DOHH2 (cell line): Measurements from ENCODE around the gene GCSAM.

Experiments used
- H3F3A ChIP-seq: fragments of 200-600 bp; sonication (generic), shearing (Covaris generic); 2 replicates; pipeline ENCODE4 v1.6.0; 2016; ENCODE audit warnings: antibody characterized with exemption, mild to moderate bottlenecking; ENCODE audit not compliant: control insufficient read depth, insufficient read depth
- H3K27ac ChIP-seq: fragments of 200-600 bp; sonication (generic); 2 replicates; pipeline ENCODE4 v1.5.1; 2014; ENCODE audit warnings: low read depth, mild to moderate bottlenecking, low read length, moderate library complexity
- H3K27me3 ChIP-seq: fragments of 200-600 bp; sonication (generic); 2 replicates; pipeline ENCODE4 v1.6.1; 2014; ENCODE audit warnings: mild to moderate bottlenecking, low read length, mixed read lengths; ENCODE audit not compliant: control insufficient read depth
- H3K36me3 ChIP-seq: fragments of 200-600 bp; sonication (generic); 2 replicates; pipeline ENCODE4 v1.6.1; 2014; ENCODE audit warnings: mild to moderate bottlenecking, low read length, moderate library complexity, mixed read lengths; ENCODE audit not compliant: control insufficient read depth
- H3K4me1 ChIP-seq: fragments of 200-600 bp; sonication (generic); 2 replicates; pipeline ENCODE4 v1.6.1; 2014; ENCODE audit warnings: mild to moderate bottlenecking, low read length, mixed read lengths; ENCODE audit not compliant: control insufficient read depth
- H3K4me2 ChIP-seq: fragments of 200-600 bp; sonication (generic); 2 replicates; pipeline ENCODE4 v1.6.0; 2014; ENCODE audit warnings: mild to moderate bottlenecking, low read length, moderate library complexity
- H3K4me3 ChIP-seq: fragments of 200-600 bp; sonication (generic); 2 replicates; pipeline ENCODE4 v1.5.1; 2014; ENCODE audit warnings: mild to moderate bottlenecking, low read length, mixed read lengths
- H3K79me2 ChIP-seq: fragments of 200-600 bp; sonication (generic); 2 replicates; pipeline ENCODE4 v1.6.1; 2014; ENCODE audit warnings: mild to moderate bottlenecking, low read length, mixed read lengths; ENCODE audit not compliant: control insufficient read depth
- H3K9me2 ChIP-seq: fragments of 200-600 bp; sonication (generic); replicated peaks from 2 replicates; pipeline ENCODE4 v1.6.1; 2014; ENCODE audit warnings: mild to moderate bottlenecking, low read length, mixed read lengths; ENCODE audit not compliant: control insufficient read depth
- H3K9me3 ChIP-seq: fragments of 200-600 bp; sonication (generic); 2 replicates; pipeline ENCODE4 v1.6.1; 2014; ENCODE audit warnings: antibody characterized with exemption, low read length, mixed read lengths; ENCODE audit not compliant: control insufficient read depth, insufficient read depth
- H4K20me1 ChIP-seq: fragments of 200-600 bp; sonication (generic); 2 replicates; pipeline ENCODE4 v1.6.0; 2014; ENCODE audit warnings: low read depth, mild to moderate bottlenecking, antibody characterized with exemption, low read length, moderate library complexity; ENCODE audit not compliant: control insufficient read depth, insufficient read depth
- EZH2phosphoT487 ChIP-seq: fragments of 200-600 bp; sonication (generic); IDR thresholded peaks from 2 replicates; pipeline ENCODE4 v1.6.1; 2017; ENCODE audit warnings: borderline replicate concordance, mild to moderate bottlenecking, antibody characterized with exemption, low read length, moderate library complexity, mixed read lengths
- TF ChIP-seq, protein P1 (sequence below): fragments of 200-600 bp; sonication (generic); IDR thresholded peaks from one replicate; pipeline ENCODE4 v1.5.1; 2014; ENCODE audit warnings: antibody characterized with exemption, mild to moderate bottlenecking, low read depth, low read length; ENCODE audit not compliant: poor library complexity, severe bottlenecking

GCSAM gene, protein sequence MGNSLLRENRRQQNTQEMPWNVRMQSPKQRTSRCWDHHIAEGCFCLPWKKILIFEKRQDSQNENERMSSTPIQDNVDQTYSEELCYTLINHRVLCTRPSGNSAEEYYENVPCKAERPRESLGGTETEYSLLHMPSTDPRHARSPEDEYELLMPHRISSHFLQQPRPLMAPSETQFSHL

DNA sequence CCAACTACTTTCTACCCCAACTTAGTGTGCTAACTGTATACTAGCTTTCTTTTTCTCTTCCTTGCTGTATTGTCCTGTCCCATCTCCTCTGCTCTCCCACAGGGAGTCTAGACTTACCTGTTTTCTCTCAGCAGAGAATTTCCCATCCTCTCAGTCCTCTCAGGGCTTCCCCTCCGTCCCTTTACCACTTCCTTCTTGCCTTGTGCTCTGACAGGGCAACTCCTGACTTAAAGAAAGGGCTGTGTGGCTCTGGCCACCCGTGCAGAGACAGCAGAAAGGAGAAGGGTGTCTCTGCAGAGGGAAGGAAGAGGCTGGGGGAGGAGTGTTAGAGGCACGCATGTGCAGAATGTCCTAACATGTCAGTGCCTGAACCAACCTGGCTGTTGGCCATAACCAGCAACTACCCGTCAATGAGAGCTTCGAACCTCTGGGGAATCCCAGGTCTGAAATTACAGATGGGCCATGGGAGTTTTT is at the start of gene GCSAM:
GCSAM (minus strand) TSS at position 274 of the 474 bp plus-strand sequence; CDS start at position 146, 128 bp downstream.
- Histone ChIP-seq H3K4me1 (peaks cover 76% of the 10 kb centered on the region), H3K9me2 (no peaks in the 10 kb centered on the region), H3K4me3 (peak within 1 kb of the TSS; percentile 93), H3K79me2 (peaks cover 75% of the 10 kb centered on the region), H3K4me2 (peak within 1 kb of the TSS; percentile 97), H3F3A (peaks cover 79% of the 10 kb centered on the region), H3K27me3 (no peaks in the 10 kb centered on the region), H3K9me3 (no peaks in the 10 kb centered on the region), H3K27ac (peak within 1 kb of the TSS; percentile 99), H3K36me3 (peaks cover 49% of the 10 kb centered on the region), H4K20me1 (no peaks in the 10 kb centered on the region)
- TF ChIP-seq, protein P1, sequence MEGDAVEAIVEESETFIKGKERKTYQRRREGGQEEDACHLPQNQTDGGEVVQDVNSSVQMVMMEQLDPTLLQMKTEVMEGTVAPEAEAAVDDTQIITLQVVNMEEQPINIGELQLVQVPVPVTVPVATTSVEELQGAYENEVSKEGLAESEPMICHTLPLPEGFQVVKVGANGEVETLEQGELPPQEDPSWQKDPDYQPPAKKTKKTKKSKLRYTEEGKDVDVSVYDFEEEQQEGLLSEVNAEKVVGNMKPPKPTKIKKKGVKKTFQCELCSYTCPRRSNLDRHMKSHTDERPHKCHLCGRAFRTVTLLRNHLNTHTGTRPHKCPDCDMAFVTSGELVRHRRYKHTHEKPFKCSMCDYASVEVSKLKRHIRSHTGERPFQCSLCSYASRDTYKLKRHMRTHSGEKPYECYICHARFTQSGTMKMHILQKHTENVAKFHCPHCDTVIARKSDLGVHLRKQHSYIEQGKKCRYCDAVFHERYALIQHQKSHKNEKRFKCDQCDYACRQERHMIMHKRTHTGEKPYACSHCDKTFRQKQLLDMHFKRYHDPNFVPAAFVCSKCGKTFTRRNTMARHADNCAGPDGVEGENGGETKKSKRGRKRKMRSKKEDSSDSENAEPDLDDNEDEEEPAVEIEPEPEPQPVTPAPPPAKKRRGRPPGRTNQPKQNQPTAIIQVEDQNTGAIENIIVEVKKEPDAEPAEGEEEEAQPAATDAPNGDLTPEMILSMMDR = no peak
- no peak for TF ChIP-seq EZH2phosphoT487

DNA sequence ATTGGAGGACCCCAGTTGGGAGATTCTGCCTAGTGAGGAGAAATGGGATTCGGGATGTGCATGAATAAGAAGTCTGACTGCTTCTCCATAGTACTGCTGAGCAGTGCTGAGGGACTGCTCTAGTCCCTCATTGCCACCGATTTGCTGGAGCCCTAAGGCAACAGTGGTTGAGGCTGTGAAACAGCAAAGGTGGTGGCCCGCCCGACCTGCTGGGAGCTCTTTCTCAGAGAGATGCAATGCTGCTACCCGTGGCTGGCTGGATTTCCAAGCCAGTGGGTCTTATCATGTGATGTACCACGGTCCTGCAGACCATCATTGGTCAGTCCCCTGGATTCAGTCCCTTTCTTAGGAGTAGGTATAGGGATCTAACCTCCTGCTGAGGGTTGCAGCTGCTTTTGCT is 42.6 kb upstream of the GCSAM start:
- Histone ChIP-seq H3F3A (no peaks in the 10 kb centered on the region), H3K79me2 (no peaks in the 10 kb centered on the region), H3K4me1 (peaks cover 4% of the 10 kb centered on the region), H3K36me3 (no peaks in the 10 kb centered on the region), H3K9me3 (no peaks in the 10 kb centered on the region), H3K9me2 (no peaks in the 10 kb centered on the region), H3K27ac (no peak overlapping the region), H3K4me3 (no peak overlapping the region), H3K27me3 (no peaks in the 10 kb centered on the region), H4K20me1 (no peaks in the 10 kb centered on the region), H3K4me2 (no peak overlapping the region)
- TF ChIP-seq, protein P1 = no peak
- TF ChIP-seq EZH2phosphoT487 = no peak

DNA sequence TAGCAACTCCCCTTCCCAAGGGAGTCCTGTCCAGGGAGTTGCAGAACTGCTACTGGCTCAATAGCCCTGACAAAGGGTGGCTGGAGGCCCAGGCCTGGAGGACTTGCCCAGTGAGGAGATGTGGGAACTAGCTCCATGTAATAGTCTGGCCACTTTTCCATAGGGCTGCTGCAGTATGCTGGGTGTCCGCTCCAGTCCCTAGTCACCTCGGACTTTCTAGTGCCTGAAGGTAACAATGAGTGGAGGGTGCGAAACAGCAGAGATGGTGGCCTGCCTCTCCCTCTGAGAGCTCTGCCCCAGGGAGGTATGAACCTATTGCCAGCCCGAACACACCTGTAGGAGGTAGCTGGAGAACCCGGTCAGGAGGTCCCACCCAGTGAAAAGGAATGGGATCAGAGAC is 42.0 kb upstream of the GCSAM start:
- H3K4me1 ChIP-seq = peaks cover 4% of the 10 kb centered on the region
- H3K4me3 ChIP-seq = no peak overlapping the region
- no peaks in the 10 kb centered on the region for H3K9me2 ChIP-seq
- no peaks in the 10 kb centered on the region for H3K9me3 ChIP-seq
- H3K4me2 ChIP-seq = no peak overlapping the region
- no peaks in the 10 kb centered on the region for H3F3A ChIP-seq
- H3K79me2 ChIP-seq = no peaks in the 10 kb centered on the region
- H3K27ac ChIP-seq = no peak overlapping the region
- H3K36me3 ChIP-seq = no peaks in the 10 kb centered on the region
- no peaks in the 10 kb centered on the region for H4K20me1 ChIP-seq
- no peaks in the 10 kb centered on the region for H3K27me3 ChIP-seq
- TF ChIP-seq EZH2phosphoT487 = no peak
- TF ChIP-seq, protein P1 = no peak
